Activated CD4-positive, alpha-beta memory T cell treated with anti-CD3 and anti-CD28 coated beads for 36 hours (primary cell): ENCODE data around the gene TIGD1. TPM values are rescaled to one million over a fixed set of nuclear protein-coding genes. Genes with fewer than 3 reads are reported as not detected.

Experiments
- CTCF ChIA-PET: fragments of 350-600 bp; sonication (Branson Sonifier 250); formaldehyde crosslinking; loops from one replicate; lab custom pipeline; 2021; ENCODE audit warnings: antibody characterized with exemption, inconsistent platforms; lab: Charles Lee
- POLR2A ChIA-PET: fragments of 350-600 bp; sonication (Branson Sonifier 250); formaldehyde crosslinking; loops from one replicate; lab custom pipeline; 2021; ENCODE audit warnings: antibody characterized with exemption; lab: Charles Lee
- DNase-seq: peaks from one replicate; pipeline ENCODE4 v3.0.0-alpha.2; 2020
- H3K27ac Mint-ChIP-seq: one replicate; pipeline ENCODE4 v1.8.0; 2021; ENCODE audit warnings: mixed read lengths
- H3K27me3 Mint-ChIP-seq: one replicate; pipeline ENCODE4 v1.8.0; 2021; ENCODE audit warnings: mixed read lengths
- H3K36me3 Mint-ChIP-seq: one replicate; pipeline ENCODE4 v1.8.0; 2021; ENCODE audit warnings: mixed read lengths
- H3K4me1 Mint-ChIP-seq: one replicate; pipeline ENCODE4 v1.8.0; 2021; ENCODE audit warnings: low read depth, mixed read lengths
- H3K4me3 Mint-ChIP-seq: one replicate; pipeline ENCODE4 v1.8.0; 2021; ENCODE audit warnings: mild to moderate bottlenecking, mixed read lengths
- H3K9me3 Mint-ChIP-seq: one replicate; pipeline ENCODE4 v1.8.0; 2021; ENCODE audit warnings: mixed read lengths
- intact Hi-C: fragments of 100-400 bp; cut with micrococcal nuclease; formaldehyde crosslinking; loops from one replicate; pipeline ENCODE4 v1.15.1; 2023
- total RNA-seq, 2 experiments: library from RNA; stranded (reverse); gene quantifications; one replicate each; pipeline ENCODE4 v1.2.3, GENCODE V29; 2021

TIGD1 gene
- total RNA-seq, 2 experiments from 2014 or later: 5.8 to 7.2 TPM

DNA sequence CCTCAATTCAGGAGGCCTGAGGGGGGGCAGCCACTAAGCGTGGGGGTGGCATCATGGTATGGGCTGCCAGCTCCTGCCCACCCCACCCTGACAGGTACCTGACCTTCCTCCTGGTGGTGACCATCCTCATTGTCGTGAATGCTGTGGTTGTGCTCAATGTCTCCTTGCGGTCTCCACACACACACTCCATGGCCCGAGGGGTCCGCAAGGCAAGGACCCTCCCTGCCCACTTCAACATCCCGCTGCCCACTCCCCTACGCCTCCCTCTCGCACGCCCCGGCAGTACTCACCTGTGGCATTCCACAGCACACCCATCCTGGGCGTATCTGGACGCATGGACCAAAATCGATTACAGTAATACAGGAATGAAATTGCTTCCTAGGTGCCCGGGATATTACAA, 6.9 kb downstream of the TIGD1 start:
- CTCF ChIA-PET: no interaction called here
- intact Hi-C loops: no loop called here
- Mint-ChIP-seq H3K27ac (no peak overlapping the region), H3K9me3 (peaks cover under 1% of the 10 kb centered on the region), H3K4me1 (peaks cover 19% of the 10 kb centered on the region), H3K36me3 (peaks cover 21% of the 10 kb centered on the region), H3K4me3 (no peak overlapping the region), H3K27me3 (no peaks in the 10 kb centered on the region)
- POLR2A ChIA-PET: no interaction called here
- DNase-seq: peak; percentile 5

DNA sequence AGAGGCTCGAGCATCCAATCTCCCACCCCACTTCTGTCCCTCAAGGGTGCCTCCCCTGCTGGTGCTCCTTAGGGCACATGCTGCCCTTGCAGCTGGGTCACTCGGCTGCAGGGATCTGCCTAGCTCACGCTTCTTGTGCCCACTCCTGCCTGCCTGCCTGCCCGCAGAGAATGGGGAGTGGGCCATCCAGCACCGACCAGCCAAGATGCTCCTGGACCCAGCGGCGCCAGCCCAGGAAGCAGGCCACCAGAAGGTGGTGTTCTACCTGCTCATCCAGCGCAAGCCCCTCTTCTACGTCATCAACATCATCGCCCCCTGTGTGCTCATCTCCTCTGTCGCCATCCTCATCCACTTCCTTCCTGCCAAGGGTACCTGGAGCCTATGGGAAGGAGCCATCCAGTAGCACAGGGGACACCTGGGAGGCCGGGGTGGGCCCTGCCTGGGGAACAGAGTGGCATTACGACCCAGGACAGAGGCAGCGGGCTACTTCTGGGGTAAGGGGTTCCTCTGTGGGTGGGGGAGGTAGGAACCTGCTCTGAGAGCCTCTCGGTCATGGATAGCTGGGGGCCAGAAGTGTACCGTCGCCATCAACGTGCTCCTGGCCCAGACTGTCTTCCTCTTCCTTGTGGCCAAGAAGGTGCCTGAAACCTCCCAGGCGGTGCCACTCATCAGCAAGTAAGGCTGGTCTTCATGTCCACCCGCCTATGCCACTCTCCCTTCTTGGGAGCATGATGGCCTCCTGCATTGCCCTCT, 7.5 kb downstream of the TIGD1 start:
- Mint-ChIP-seq H3K4me3 (no peak overlapping the region), H3K9me3 (no peaks in the 10 kb centered on the region), H3K27ac (no peak overlapping the region), H3K4me1 (peaks cover 13% of the 10 kb centered on the region), H3K36me3 (peaks cover 16% of the 10 kb centered on the region), H3K27me3 (no peaks in the 10 kb centered on the region)
- ChIA-PET CTCF (no interaction called here), POLR2A (no interaction called here)
- peak; percentile 7 for DNase-seq
- intact Hi-C loops: no loop called here

DNA sequence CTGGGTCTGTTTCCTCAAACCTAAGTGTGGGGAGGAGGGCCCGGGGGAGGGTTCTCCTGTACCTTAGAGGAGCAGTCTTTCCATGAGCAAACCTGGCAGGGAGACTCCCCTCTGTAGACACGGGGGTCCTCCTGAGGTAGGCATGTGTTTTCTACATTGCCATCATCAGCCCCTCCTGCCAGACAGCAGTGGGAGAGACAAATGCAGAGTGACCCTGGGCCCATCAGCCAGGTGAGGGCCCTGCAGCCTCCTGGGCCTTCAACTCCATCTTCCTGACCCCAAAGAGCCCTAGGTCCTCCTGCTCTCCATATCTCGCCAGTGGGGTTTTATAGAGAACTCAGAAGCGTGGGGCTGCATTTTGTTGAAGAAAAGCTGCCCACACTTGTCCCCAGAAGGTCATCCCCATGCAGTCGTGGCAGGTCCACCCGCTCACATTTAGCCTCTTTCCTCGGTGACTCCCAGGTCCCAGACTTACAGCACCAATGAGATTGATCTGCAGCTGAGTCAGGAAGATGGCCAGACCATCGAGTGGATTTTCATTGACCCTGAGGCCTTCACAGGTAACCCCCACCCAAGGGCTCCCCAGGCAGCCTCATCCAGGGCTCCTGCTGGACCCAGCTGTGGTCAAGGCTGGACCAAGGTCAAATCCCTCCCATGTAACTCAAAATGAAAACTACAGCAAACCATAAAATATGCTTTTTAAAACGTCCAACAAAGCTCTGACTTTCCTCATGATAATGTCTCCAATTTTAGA, 8.2 kb downstream of the TIGD1 start:
- Mint-ChIP-seq H3K9me3 (no peaks in the 10 kb centered on the region), H3K27me3 (no peaks in the 10 kb centered on the region), H3K4me3 (no peak overlapping the region), H3K4me1 (peaks cover 6% of the 10 kb centered on the region), H3K27ac (no peak overlapping the region), H3K36me3 (peaks cover 9% of the 10 kb centered on the region)
- ChIA-PET CTCF (no interaction called here), POLR2A (no interaction called here)
- intact Hi-C loops: no loop called here
- DNase-seq: peak; percentile 7

DNA sequence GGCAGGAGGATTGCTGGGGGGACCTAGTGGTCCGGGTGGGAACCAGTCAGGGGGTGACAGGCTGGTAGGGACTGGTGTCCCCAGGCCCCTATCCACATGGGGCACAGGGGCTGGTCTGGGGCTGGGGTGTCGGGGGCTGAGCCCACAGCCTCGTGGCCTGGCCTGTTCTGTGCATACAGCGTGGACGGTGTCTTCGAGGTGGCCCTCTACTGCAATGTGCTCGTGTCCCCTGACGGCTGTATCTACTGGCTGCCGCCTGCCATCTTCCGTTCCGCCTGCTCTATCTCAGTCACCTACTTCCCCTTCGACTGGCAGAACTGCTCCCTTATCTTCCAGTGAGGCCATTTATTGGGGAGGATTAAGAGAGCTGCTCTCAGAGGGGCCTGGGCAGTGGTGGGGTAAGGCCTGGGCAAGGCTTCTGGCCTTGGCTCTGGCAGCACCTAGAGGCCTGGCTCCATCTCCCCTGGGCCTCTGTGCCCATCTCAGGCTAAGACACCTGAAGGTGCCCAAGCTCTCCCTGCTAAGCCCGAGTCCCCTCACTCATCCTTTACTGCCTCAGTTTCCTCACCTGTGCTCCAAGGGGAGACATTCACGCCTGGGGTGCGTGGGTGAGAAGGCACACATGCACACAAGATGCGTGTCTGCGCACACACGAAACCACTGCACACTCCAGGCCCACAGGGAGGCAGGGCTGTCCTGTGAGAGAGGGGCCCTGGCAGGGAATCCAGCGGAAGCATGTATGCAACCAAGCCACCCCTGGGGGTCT, 9.0 kb downstream of the TIGD1 start:
- ChIA-PET POLR2A (no interaction called here), CTCF (no interaction called here)
- no peak overlapping the region for H3K4me3 Mint-ChIP-seq
- peaks cover 3% of the 10 kb centered on the region for H3K4me1 Mint-ChIP-seq
- H3K36me3 Mint-ChIP-seq: peaks cover 4% of the 10 kb centered on the region
- peaks cover under 1% of the 10 kb centered on the region for H3K27me3 Mint-ChIP-seq
- H3K27ac Mint-ChIP-seq: no peak overlapping the region
- DNase-seq: peak; percentile 8
- intact Hi-C loops: no loop called here
- no peaks in the 10 kb centered on the region for H3K9me3 Mint-ChIP-seq

DNA sequence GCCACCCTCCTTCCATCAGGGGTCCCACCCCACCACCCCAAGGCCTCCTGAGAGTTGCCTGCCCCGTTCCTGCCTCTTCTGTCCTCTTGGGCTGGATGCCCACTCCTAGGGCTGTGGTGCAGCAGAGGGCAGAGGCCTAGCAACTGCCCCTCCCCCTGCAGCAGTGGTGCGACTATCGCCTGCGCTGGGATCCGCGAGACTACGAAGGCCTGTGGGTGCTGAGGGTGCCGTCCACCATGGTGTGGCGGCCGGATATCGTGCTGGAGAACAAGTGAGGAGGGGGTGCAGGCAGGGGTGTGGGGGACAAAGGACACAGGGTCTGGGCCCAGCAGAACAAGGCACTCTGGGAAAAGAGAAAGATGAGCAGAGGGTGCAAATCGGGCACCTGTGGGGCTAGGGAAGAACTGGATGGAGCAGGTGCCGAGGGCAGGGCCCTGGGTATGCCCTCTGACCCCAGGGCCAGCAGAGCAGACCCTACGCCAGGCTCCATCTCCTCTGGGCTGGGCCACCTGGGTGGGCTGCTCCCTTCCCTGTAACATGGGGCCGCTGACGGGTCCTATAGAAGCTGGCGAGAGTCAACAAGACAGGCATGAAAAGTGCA, 9.8 kb downstream of the TIGD1 start:
- ChIA-PET CTCF (no interaction called here), POLR2A (interaction anchor here (1.0 kb wide), 2 partner anchors 9 to 11 kb away, joined by 3 read pairs; no protein-coding TSS in a partner anchor)
- Mint-ChIP-seq H3K27me3 (peaks cover 2% of the 10 kb centered on the region), H3K9me3 (no peaks in the 10 kb centered on the region), H3K36me3 (peaks cover 3% of the 10 kb centered on the region), H3K4me3 (no peak overlapping the region), H3K4me1 (peaks cover 2% of the 10 kb centered on the region), H3K27ac (no peak overlapping the region)
- intact Hi-C loops: no loop called here
- peak; percentile 6 for DNase-seq

DNA sequence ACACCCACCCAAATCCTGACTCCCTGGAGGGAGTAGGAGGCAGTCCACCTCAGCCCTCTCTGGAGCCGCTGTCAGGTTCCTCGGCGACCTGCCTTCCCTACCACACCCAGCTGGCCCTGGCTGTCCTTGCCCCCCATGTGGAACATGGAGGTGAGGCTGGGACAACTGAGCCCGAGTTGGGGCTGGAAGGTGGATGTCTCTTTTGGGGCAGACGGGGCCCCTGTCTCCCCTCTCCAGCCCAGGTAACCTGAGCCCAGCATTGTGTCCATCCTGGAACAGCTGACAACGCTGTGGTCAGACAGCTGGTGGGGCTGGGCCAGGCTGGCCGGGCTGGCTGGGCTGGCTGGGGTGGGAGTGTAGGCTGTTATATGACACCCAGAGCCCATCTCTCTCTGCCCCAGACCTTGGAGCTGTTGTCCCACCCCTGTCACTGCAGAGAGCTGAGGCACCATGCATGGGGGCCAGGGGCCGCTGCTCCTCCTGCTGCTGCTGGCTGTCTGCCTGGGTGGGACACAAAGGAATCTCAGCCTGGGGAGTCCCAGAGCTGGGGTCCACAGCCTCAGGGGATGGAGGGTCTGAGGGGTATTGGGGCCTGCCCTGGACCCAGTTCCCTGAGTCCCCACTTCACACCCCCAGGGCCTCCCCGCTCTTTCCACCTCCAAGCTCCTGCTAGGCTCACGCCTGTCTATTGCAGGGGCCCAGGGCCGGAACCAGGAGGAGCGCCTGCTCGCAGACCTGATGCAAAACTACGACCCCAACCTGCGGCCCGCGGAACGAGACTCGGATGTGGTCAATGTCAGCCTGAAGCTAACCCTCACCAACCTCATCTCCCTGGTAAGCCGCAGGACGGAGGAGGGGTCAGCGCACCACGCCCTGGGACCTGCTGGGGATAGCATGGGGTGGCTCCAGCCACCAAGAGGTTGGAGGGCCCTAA, 10.8 kb downstream of the TIGD1 start, which contains the start of gene CHRNG:
TSS of gene CHRNG (plus strand) at position 395 of the 934 bp plus-strand sequence. CDS start at position 451, 56 bp downstream.
- Mint-ChIP-seq H3K9me3 (no peaks in the 10 kb centered on the region), H3K4me1 (no peaks in the 10 kb centered on the region), H3K27ac (no peak within 1 kb of the TSS), H3K4me3 (no peak within 1 kb of the TSS), H3K27me3 (peaks cover 2% of the 10 kb centered on the region), H3K36me3 (no peaks in the 10 kb centered on the region)
- intact Hi-C loops: no loop called here
- POLR2A ChIA-PET: interaction anchor here (1.0 kb wide), 2 partner anchors 8 to 12 kb away, joined by 3 read pairs; no protein-coding TSS in a partner anchor
- DNase-seq: no peak
- CTCF ChIA-PET: no interaction called here

DNA sequence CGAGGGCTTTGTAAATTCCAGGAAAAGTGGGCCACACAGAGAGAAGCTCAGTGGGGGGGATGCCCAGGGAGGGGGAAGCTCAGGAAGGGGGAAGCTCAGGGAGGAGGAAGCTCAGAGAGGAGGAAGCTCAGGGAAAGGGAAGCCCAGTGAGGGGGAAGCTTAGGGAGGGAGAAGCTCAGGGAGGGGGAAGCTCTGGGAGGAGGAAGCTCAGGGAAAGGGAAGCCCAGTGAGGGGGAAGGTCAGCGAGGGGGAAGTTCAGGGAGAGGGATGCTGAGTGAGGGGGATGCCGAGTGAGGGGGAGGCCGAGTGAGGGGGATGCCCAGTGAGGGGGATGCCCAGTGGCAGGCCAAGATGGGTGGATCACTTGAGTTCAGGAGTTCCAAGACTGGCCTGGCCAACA, 11.7 kb downstream of the TIGD1 start:
- ChIA-PET CTCF (no interaction called here), POLR2A (no interaction called here)
- Mint-ChIP-seq H3K36me3 (no peaks in the 10 kb centered on the region), H3K27me3 (peaks cover 2% of the 10 kb centered on the region), H3K4me1 (no peaks in the 10 kb centered on the region), H3K27ac (no peak overlapping the region), H3K4me3 (no peak overlapping the region), H3K9me3 (no peaks in the 10 kb centered on the region)
- DNase-seq: no peak
- intact Hi-C loops: no loop called here

DNA sequence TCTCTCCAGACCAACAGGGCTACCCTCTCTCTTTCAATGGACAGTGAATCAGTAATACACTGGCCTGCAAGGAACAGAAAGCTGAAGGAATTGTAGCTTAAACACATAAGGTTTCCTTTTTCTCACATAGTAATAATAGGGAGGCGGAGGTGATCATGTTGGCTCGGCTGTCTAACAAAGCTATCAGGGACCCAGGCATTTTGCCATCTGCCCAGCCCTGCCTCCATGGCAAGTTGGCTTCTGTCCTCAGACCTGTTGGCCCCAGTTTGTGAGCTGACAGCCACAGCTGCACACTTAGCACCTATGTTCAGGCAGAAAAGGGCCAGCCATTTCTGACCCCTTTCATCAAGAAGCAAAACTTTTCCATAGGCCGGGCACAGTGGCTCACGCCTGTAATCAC, 12.9 kb downstream of the TIGD1 start:
- POLR2A ChIA-PET: no interaction called here
- CTCF ChIA-PET: no interaction called here
- no peak overlapping the region for H3K27ac Mint-ChIP-seq
- peaks cover 7% of the 10 kb centered on the region for H3K27me3 Mint-ChIP-seq
- no peak overlapping the region for H3K4me3 Mint-ChIP-seq
- H3K9me3 Mint-ChIP-seq: no peaks in the 10 kb centered on the region
- DNase-seq: no peak
- H3K36me3 Mint-ChIP-seq: no peaks in the 10 kb centered on the region
- no peaks in the 10 kb centered on the region for H3K4me1 Mint-ChIP-seq
- intact Hi-C loops: no loop called here

DNA sequence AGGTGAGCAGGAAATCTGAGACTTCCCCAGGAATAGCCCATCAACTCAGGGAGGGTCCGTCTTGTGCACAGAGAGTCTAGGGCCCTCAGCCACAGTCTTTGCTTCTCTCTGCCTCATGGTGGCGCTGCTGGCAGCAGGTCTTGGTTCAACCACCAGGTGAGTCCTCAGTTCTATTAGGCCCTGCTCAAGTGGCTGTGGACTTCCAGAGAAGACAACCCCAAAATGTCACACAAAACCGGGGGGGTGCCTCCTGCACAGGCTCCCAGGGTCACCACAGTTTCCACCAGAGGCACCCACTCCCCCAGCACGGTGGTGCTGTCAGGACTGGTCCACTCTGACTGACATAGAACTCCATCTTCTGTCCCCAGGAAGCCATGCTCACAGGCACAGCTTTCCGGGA, 13.3 kb downstream of the TIGD1 start:
- no peak overlapping the region for H3K27ac Mint-ChIP-seq
- intact Hi-C loops: no loop called here
- no peaks in the 10 kb centered on the region for H3K9me3 Mint-ChIP-seq
- ChIA-PET POLR2A (no interaction called here), CTCF (no interaction called here)
- peak; percentile 34 for DNase-seq
- H3K4me3 Mint-ChIP-seq: no peak overlapping the region
- no peaks in the 10 kb centered on the region for H3K36me3 Mint-ChIP-seq
- H3K4me1 Mint-ChIP-seq: no peaks in the 10 kb centered on the region
- H3K27me3 Mint-ChIP-seq: peaks cover 7% of the 10 kb centered on the region

DNA sequence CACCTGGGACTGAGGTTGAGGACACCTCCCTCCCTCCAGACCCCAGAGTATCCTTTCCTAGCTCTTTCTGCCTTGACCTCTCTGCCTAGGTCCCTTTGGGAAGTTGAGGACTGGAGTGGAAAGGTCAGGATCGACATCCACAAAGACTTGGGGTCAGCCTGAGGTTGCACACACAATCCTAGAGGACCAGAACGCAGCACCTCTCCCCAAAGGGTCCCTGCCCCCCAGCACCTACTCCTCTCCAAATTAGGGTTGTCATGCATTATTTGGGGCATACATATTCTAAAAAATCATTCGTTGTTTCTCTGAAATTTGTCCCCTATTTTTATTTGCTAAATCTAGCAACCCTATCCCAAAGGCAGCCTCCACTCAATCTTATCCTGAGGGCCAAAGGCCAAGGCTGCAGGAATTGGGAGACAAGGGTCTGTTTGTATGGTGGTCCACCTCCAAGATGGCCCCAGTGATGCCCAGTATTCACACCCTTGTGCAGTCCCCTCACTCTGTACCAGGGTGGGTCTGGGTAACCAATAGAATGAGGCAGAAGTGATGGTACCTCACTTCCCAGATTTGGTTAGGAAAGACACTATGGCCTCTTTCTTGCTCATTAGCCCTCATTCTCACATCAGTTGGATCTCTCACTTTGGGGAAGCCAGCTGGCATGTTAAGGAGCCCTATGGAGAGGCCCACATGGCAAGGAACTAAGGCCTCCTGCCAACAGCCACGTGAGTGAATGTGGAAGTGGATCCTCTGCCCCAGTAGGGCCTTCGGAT, 14.4 kb downstream of the TIGD1 start:
- Mint-ChIP-seq H3K36me3 (no peaks in the 10 kb centered on the region), H3K4me3 (no peak overlapping the region), H3K27ac (no peak overlapping the region), H3K4me1 (no peaks in the 10 kb centered on the region), H3K27me3 (peaks cover 7% of the 10 kb centered on the region), H3K9me3 (no peaks in the 10 kb centered on the region)
- no peak for DNase-seq
- ChIA-PET POLR2A (no interaction called here), CTCF (no interaction called here)
- intact Hi-C loops: no loop called here
